Measurements from ENCODE around the gene XBP1. TPM values are rescaled to one million over a fixed set of nuclear protein-coding genes. Genes with fewer than 3 reads are reported as not detected.

XBP1 gene
- total and polyA plus RNA-seq, 10 of the 15 experiments (the other 5 are each of a cell fraction or from before 2014, with no cell fraction given): 44.5 to 313 (median 149) TPM

DNA sequence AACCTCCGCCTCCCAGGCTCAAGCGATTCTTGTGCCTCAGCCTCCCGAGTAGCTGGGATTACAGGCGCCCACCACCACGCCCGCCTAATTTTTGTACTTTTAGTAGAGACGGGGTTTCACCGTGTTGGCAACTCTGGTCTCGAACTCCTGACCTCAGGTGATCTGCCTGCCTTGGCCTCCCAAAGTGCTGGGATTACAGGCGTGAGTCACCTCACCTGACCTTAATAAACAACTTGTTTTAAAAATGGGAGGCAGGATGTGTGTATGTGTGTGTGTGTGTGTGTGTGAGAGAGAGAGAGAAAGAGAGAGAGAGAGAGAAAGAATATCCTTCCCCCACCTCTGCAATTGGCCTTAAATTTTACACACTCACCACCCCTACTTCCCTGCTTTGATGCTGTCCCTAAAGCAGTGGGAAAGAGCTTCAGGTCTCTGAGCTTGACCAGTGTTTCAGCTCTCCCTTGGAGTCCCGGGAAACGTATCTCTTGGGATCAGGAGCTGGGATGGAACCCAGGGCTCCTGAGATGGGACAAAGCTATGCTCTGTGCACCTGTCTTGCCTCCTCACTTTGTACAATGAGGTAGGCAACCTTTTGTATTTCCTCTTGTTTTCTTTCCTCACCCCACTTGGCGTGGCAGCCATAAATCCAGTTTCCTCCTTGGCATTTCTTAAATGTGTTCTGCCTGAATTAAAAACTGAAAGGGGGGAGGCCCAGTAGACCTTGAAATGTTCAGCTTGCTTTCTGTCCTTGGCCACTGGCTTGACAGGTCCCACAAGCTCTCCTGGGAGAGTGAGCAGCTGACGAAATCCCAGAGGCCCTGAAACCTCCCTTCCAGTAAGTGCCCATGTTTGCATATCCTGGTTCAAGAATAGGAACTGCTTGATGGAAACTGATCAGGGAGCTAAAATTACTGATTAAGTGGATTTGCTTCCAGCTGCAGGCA is 17.8 kb upstream of the XBP1 start (continued):
- TF ChIP-seq, protein P1, sequence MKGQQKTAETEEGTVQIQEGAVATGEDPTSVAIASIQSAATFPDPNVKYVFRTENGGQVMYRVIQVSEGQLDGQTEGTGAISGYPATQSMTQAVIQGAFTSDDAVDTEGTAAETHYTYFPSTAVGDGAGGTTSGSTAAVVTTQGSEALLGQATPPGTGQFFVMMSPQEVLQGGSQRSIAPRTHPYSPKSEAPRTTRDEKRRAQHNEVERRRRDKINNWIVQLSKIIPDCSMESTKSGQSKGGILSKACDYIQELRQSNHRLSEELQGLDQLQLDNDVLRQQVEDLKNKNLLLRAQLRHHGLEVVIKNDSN (IDR thresholded peaks at IDR 0.05; ENCODE audit: borderline replicate concordance, extremely low read length, insufficient read depth, low read depth, low read length): no peak
- TF ChIP-seq TAF1 (IDR thresholded peaks at IDR 0.05; ENCODE audit: borderline replicate concordance, low read depth, low read length): no peak
- TF ChIP-seq, protein P2, sequence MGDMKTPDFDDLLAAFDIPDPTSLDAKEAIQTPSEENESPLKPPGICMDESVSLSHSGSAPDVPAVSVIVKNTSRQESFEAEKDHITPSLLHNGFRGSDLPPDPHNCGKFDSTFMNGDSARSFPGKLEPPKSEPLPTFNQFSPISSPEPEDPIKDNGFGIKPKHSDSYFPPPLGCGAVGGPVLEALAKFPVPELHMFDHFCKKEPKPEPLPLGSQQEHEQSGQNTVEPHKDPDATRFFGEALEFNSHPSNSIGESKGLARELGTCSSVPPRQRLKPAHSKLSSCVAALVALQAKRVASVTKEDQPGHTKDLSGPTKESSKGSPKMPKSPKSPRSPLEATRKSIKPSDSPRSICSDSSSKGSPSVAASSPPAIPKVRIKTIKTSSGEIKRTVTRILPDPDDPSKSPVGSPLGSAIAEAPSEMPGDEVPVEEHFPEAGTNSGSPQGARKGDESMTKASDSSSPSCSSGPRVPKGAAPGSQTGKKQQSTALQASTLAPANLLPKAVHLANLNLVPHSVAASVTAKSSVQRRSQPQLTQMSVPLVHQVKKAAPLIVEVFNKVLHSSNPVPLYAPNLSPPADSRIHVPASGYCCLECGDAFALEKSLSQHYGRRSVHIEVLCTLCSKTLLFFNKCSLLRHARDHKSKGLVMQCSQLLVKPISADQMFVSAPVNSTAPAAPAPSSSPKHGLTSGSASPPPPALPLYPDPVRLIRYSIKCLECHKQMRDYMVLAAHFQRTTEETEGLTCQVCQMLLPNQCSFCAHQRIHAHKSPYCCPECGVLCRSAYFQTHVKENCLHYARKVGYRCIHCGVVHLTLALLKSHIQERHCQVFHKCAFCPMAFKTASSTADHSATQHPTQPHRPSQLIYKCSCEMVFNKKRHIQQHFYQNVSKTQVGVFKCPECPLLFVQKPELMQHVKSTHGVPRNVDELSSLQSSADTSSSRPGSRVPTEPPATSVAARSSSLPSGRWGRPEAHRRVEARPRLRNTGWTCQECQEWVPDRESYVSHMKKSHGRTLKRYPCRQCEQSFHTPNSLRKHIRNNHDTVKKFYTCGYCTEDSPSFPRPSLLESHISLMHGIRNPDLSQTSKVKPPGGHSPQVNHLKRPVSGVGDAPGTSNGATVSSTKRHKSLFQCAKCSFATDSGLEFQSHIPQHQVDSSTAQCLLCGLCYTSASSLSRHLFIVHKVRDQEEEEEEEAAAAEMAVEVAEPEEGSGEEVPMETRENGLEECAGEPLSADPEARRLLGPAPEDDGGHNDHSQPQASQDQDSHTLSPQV (IDR thresholded peaks at IDR 0.05): no peak
- TF ChIP-seq JUNB (IDR thresholded peaks at IDR 0.05): no peak
- no peak for TF ChIP-seq TBL1XR1 (IDR thresholded peaks at IDR 0.05; ENCODE audit: low read depth, low read length)
- TF ChIP-seq SUPT20H (IDR thresholded peaks at IDR 0.05; ENCODE audit: borderline replicate concordance, control insufficient read depth, low read depth, low read length): no peak
- no peak for TF ChIP-seq RAD21 (IDR thresholded peaks at IDR 0.05; ENCODE audit: insufficient read depth, low read depth, low read length)
- TF ChIP-seq IKZF2 (IDR thresholded peaks at IDR 0.05): peak; percentile 8 to 17; a peak in 2 of 4 replicates

All from GM12878 (cell line).